Activated CD8-positive, alpha-beta memory T cell treated with anti-CD3 and anti-CD28 coated beads, Interleukin-2, amount 10 ng/mL, durations not matched to agents 7 days and 5 days (primary cell): ENCODE measurements around the gene COPG1. TPM values are rescaled to one million over a fixed set of nuclear protein-coding genes. Genes with fewer than 3 reads are reported as not detected.
A peak's percentile ranks its signal among the peaks of the same experiment; 100 is the strongest.
"Not testable (repeated sequence)": the region's sequence is repeated elsewhere in the genome, so short reads cannot be mapped to it uniquely, and the experiment has no call there.

Experiments
- ATAC-seq: fragments of 150-1000 bp; cut with Tn5 transposase; one replicate; pipeline ENCODE4 v1.10.0; 2021; ENCODE audit warnings: moderate library complexity
- CTCF ChIA-PET: fragments of 350-600 bp; sonication (Branson Sonifier 250); formaldehyde crosslinking; loops from one replicate; lab custom pipeline; 2021; ENCODE audit warnings: antibody characterized with exemption; lab: Charles Lee
- DNase-seq: peaks from one replicate; pipeline ENCODE4 v3.0.0-alpha.2; 2020
- H3K27ac Mint-ChIP-seq: one replicate; pipeline ENCODE4 v1.8.0; 2021; ENCODE audit warnings: mild to moderate bottlenecking, mixed read lengths
- H3K27me3 Mint-ChIP-seq: one replicate; pipeline ENCODE4 v1.8.0; 2021; ENCODE audit warnings: mixed read lengths
- H3K36me3 Mint-ChIP-seq: one replicate; pipeline ENCODE4 v1.8.0; 2021; ENCODE audit warnings: mild to moderate bottlenecking, mixed read lengths
- H3K4me1 Mint-ChIP-seq: one replicate; pipeline ENCODE4 v1.8.0; 2021; ENCODE audit warnings: mixed read lengths
- H3K4me3 Mint-ChIP-seq: one replicate; pipeline ENCODE4 v1.8.0; 2021; ENCODE audit warnings: mild to moderate bottlenecking, moderate library complexity, mixed read lengths
- H3K9me3 Mint-ChIP-seq: one replicate; pipeline ENCODE4 v1.8.0; 2022; ENCODE audit warnings: low read depth, mixed read lengths
- total RNA-seq, 2 experiments: library from RNA; stranded (reverse); gene quantifications; one replicate each; pipeline ENCODE4 v1.2.3, GENCODE V29; 2021

Gene COPG1, protein sequence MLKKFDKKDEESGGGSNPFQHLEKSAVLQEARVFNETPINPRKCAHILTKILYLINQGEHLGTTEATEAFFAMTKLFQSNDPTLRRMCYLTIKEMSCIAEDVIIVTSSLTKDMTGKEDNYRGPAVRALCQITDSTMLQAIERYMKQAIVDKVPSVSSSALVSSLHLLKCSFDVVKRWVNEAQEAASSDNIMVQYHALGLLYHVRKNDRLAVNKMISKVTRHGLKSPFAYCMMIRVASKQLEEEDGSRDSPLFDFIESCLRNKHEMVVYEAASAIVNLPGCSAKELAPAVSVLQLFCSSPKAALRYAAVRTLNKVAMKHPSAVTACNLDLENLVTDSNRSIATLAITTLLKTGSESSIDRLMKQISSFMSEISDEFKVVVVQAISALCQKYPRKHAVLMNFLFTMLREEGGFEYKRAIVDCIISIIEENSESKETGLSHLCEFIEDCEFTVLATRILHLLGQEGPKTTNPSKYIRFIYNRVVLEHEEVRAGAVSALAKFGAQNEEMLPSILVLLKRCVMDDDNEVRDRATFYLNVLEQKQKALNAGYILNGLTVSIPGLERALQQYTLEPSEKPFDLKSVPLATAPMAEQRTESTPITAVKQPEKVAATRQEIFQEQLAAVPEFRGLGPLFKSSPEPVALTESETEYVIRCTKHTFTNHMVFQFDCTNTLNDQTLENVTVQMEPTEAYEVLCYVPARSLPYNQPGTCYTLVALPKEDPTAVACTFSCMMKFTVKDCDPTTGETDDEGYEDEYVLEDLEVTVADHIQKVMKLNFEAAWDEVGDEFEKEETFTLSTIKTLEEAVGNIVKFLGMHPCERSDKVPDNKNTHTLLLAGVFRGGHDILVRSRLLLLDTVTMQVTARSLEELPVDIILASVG
- total RNA-seq = 100 to 1,000 TPM; 130 to 141 TPM

DNA sequence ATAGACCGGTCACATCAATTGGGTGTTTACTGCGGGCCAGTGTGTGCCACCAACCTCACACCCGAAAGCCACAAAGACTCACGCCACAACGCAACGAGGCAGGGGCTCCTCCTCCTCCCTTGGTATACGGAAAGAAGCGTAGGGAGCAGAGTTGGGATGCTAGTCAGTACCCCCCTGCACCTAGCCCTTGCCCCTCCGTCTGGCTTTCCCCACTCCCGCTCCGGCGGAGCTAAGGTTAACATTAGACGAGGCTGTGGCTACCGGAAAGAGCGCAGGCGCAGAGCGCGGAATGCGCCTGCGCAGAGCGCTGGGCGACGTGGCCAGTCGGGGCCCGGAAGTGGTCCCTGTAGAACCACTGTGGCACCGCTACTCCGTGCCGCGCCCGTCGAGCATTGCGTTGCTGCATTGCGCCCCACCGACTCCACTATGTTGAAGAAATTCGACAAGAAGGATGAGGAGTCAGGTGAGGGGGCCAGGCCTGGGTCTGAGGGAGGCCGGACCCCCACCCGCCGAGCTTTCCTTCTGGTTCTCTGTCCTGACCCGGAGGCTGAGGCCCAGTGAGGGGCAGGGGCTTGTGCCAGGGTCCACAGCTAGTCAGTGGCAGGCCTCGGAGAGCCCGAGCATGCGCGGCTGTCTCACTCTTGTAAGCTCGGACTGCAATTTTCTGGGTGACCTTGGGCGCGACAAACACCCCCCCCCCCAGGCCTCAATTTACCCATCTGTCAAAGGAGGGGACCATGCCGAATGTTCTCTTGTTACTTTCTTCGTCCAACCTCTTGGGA is at the start of gene COPG1:
Gene COPG1, plus strand, starts transcription at position 323 of the 782 bp plus-strand sequence. Its CDS starts 104 bp downstream, at position 427.
- peak within 1 kb of the TSS; percentile 94 for H3K4me3 Mint-ChIP-seq
- peak within 1 kb of the TSS; percentile 94 for H3K27ac Mint-ChIP-seq
- no peaks in the 10 kb centered on the region for H3K9me3 Mint-ChIP-seq
- ATAC-seq = peak; percentile 91
- CTCF ChIA-PET = interaction anchor here (0.7 to 8.0 kb wide), 15 partner anchors 11 to 371 kb away, joined by 3 to 95 read pairs (median 7); partner anchors contain the start of gene CNBP
- DNase-seq = peak; percentile 91
- peaks cover 48% of the 10 kb centered on the region for H3K4me1 Mint-ChIP-seq
- no peaks in the 10 kb centered on the region for H3K27me3 Mint-ChIP-seq
- H3K36me3 Mint-ChIP-seq = peaks cover 29% of the 10 kb centered on the region

DNA sequence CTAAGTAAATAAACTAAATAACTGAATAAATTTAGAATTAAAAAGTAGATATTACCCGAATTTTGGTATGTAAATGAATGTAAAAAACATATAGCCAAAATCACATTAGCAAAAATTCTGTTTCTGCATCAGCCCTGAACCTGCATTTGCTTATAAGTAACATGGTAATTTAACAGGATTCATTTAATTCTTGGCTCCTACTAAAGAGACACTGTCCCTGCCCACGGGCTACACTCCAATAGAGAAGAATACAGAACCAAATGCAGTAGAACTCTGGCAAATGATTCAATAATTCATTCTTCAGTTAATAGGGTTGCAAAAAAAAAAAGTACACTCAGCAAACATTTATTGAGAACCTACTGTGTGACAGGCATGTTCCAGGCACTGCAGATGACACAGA is 44.9 kb upstream of the COPG1 start:
- no peak overlapping the region for H3K27ac Mint-ChIP-seq
- DNase-seq (no peak), ATAC-seq (no peak)
- H3K4me3 Mint-ChIP-seq = no peak overlapping the region
- no peaks in the 10 kb centered on the region for H3K27me3 Mint-ChIP-seq
- CTCF ChIA-PET = interaction anchor here (1.0 to 1.8 kb wide), 3 partner anchors 13 to 34 kb away, joined by 3 to 5 read pairs (median 3); no protein-coding TSS in a partner anchor
- no peaks in the 10 kb centered on the region for H3K4me1 Mint-ChIP-seq
- peaks cover 3% of the 10 kb centered on the region for H3K36me3 Mint-ChIP-seq
- H3K9me3 Mint-ChIP-seq = no peaks in the 10 kb centered on the region

DNA sequence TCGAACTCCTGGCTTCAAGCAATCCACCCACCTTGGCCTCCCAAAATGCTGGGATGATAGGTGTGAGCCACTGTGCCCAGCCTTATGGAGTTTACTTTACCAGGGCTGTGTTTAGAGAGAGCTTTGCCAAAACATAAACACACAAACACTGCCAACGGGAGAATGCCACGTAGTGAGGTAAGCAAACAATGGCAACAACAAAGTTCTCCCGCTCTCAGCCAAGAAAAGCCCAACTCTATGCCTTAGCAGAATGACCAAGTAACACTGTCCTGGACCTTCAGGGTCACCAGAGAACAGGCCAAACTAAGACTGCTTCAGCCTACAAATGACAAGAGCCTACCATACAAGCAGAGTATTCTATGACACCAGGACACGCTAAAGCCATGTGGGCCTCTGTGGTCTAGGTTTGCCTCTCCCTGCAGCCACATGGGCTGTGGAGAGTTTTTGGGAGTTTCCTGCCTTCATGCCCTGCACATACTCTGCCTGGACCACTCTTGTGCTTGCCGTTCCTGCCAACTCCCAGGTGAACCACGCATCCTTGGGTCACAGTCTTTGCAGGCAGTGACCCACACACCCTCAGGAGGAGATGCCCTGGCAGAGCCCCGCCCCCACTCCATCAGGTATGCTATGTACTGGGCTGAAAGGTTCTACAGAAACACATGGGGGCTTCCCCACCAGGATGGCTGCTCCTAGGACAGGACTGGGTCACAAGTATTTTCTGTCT is 44.1 kb upstream of the COPG1 start:
- H3K27me3 Mint-ChIP-seq = peaks cover 8% of the 10 kb centered on the region
- CTCF ChIA-PET = interaction anchor here (1.0 to 1.6 kb wide), 2 partner anchors 12 to 34 kb away, joined by 3 read pairs; no protein-coding TSS in a partner anchor
- H3K9me3 Mint-ChIP-seq = no peaks in the 10 kb centered on the region
- no peak for DNase-seq
- H3K27ac Mint-ChIP-seq = no peak overlapping the region
- H3K4me1 Mint-ChIP-seq = no peaks in the 10 kb centered on the region
- H3K36me3 Mint-ChIP-seq = no peaks in the 10 kb centered on the region
- no peak for ATAC-seq
- H3K4me3 Mint-ChIP-seq = no peak overlapping the region

DNA sequence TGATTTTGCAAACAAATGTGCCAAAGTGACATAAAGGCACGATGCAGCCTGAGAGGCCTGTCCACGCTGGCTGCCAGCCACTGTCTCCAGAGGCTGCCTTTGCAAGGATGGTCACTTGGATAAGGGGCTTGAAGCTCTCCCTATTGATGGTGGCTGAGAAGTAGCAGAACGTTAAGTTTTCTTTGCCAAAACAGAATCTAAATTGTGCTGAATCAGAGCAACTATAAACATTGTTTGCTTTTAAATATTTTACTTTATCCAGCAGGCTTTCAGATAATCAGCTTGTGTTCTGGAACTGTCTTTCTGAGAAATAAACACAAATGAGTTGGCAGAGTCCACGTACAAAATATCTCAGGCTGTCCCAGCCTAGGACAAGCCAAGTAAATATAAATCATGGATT is 41.9 kb upstream of the COPG1 start:
- Mint-ChIP-seq H3K4me3 (no peak overlapping the region), H3K27ac (no peak overlapping the region), H3K4me1 (no peaks in the 10 kb centered on the region), H3K9me3 (no peaks in the 10 kb centered on the region), H3K36me3 (no peaks in the 10 kb centered on the region), H3K27me3 (peaks cover 11% of the 10 kb centered on the region)
- DNase-seq (no peak), ATAC-seq (no peak)
- CTCF ChIA-PET = interaction anchor here (1.5 kb wide), 1 partner anchor 38 kb away, joined by 6 read pairs; no protein-coding TSS in a partner anchor

DNA sequence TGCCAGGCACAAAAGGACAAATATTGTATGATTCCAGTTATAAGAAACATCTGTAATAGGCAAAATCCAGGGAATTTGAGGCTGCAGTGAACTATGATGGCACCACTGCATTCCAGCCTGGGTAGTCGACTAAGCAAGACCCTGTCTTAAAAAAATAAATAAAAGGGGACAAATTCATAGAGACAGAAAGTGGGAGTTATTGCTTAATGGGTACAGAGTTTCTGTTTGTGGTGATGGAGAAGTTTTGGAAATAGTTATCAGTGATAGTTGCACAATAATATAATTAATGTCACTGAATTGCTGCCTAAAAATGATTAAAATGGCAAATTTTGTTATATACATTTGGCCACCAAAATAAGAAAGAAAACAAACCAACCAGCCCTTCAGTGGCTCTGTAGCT is 38.1 kb upstream of the COPG1 start:
- CTCF ChIA-PET = interaction anchor here (0.7 to 1.1 kb wide), 3 partner anchors 13 to 245 kb away, joined by 3 to 4 read pairs (median 3); no protein-coding TSS in a partner anchor
- ATAC-seq = no peak
- H3K9me3 Mint-ChIP-seq = no peaks in the 10 kb centered on the region
- no peak overlapping the region for H3K4me3 Mint-ChIP-seq
- H3K27ac Mint-ChIP-seq = no peak overlapping the region
- H3K4me1 Mint-ChIP-seq = no peaks in the 10 kb centered on the region
- H3K36me3 Mint-ChIP-seq = no peaks in the 10 kb centered on the region
- DNase-seq = no peak
- peaks cover 11% of the 10 kb centered on the region for H3K27me3 Mint-ChIP-seq

DNA sequence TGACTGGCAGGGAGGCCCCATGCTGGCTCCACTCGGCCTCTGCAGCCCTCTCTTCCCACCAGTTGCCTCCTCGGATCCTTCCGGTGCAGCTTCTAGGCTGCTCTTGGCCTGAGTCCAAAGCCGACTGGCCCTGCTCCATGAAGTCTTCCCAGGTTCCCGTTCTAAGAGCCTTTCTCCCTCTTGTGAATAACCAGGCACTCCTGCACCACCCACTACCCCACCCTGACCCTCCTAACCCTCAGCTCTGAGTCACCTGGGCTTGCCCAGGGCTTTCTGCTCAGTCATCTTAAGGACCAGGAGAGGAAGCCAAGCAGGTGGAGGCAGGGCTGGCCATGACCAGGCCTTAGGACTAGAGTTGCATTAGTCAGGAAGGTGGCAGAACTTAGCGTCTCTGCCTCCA is 37.6 kb upstream of the COPG1 start:
- H3K9me3 Mint-ChIP-seq = no peaks in the 10 kb centered on the region
- ATAC-seq = no peak
- no peak overlapping the region for H3K4me3 Mint-ChIP-seq
- H3K27me3 Mint-ChIP-seq = peaks cover 11% of the 10 kb centered on the region
- no peaks in the 10 kb centered on the region for H3K36me3 Mint-ChIP-seq
- no peak for DNase-seq
- H3K27ac Mint-ChIP-seq = no peak overlapping the region
- no peaks in the 10 kb centered on the region for H3K4me1 Mint-ChIP-seq
- CTCF ChIA-PET = interaction anchor here (0.7 to 1.1 kb wide), 2 partner anchors 13 to 31 kb away, joined by 3 read pairs; no protein-coding TSS in a partner anchor

DNA sequence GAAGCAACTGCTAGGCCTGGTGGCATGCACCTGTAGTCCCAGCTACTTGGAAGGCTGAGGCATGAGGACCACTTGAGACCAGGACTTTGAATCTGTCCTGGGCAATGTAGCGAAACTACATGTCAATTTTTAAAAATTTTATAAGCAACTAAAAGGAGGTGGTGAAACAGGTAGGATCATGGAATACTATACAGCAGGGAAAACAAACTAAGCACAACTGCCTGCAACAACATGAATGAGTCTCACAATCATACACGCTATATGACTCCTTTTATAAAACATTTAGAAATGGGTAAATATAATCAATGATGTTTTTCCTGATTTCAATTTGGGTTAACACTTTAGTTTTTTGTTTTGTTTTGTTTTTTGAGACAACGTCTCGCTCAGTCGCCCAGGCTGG is 36.2 kb upstream of the COPG1 start:
- CTCF ChIA-PET = interaction anchor here (1.6 to 1.8 kb wide), 2 partner anchors 12 to 161 kb away, joined by 3 to 5 read pairs; no protein-coding TSS in a partner anchor
- H3K36me3 Mint-ChIP-seq = no peaks in the 10 kb centered on the region
- no peak for DNase-seq
- ATAC-seq = no peak
- H3K27me3 Mint-ChIP-seq = peaks cover 11% of the 10 kb centered on the region
- H3K9me3 Mint-ChIP-seq = no peaks in the 10 kb centered on the region
- H3K4me1 Mint-ChIP-seq = no peaks in the 10 kb centered on the region
- H3K4me3 Mint-ChIP-seq = no peak overlapping the region
- H3K27ac Mint-ChIP-seq = no peak overlapping the region

DNA sequence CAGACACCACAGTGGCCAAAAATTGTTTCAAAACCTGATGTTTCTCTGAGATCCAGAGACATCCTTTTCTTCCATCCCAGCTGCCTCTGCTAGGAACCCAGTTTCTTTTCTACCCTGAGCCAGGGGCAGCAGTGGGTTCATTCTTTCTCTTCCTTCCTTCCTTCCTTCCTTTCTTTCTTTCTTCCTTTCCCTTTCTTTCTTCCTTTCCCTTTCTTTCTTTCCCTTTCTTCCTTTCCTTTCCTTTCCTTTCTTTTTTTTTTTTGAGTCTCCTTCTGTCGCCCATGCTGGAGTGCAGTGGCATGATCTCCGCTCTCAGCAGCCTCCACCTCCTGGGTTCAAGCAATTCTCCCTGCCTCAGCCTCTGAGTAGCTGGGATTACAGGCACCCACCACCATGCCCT is 30.7 kb upstream of the COPG1 start:
- ATAC-seq (no peak), DNase-seq (no peak)
- Mint-ChIP-seq H3K27me3 (peaks cover 2% of the 10 kb centered on the region), H3K4me3 (no peak overlapping the region), H3K9me3 (no peaks in the 10 kb centered on the region), H3K27ac (no peak overlapping the region), H3K4me1 (no peaks in the 10 kb centered on the region), H3K36me3 (no peaks in the 10 kb centered on the region)
- CTCF ChIA-PET = no interaction called here

DNA sequence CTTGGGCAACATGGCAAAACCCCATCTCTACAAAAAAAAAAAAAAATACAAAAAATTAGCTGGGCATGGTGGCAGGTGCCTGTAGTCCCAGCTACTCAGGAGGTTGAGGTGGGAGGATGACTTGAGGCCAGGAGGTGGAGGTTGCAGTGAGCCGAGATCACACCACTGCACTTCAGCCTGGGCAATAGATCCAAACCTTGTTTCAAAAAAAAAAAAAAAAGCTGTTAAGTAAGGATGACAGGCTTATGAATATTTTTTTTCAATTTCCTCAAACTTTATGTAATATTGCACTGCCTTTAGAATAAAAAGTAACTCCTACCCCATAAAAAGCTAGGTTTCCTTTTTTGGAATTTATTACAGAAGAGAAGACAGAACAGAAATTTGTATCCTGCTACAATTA is 25.0 kb upstream of the COPG1 start:
- not testable (repeated sequence) for H3K36me3 Mint-ChIP-seq, H3K9me3 Mint-ChIP-seq, ATAC-seq, H3K4me3 Mint-ChIP-seq, H3K27ac Mint-ChIP-seq, DNase-seq, H3K27me3 Mint-ChIP-seq
- CTCF ChIA-PET = interaction anchor here (0.7 to 3.6 kb wide), 11 partner anchors 11 to 544 kb away, joined by 3 to 25 read pairs (median 5); partner anchors contain the start of gene CNBP
- H3K4me1 Mint-ChIP-seq = peaks cover 34% of the 10 kb centered on the region

DNA sequence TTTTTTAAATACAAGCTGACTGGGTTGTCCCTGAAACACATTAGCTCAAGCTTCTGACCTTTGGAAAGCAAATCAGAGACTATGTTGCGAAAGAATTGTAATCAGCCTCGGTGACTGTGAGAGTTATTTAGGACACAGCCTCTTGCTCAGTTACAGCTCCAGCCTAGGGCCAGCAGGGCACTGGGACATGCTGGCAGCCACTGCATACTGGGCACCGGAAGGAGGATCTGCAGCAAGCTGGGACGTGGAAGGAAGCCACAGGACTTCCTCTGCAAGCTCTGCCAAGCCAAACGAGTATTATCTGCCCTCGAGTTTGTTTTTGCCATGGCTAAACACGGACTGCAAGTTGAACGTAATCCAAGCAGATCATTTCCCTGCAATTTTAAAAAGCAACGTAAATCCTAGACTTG is 24.4 kb upstream of the COPG1 start:
- H3K4me1 Mint-ChIP-seq = peaks cover 39% of the 10 kb centered on the region
- peak overlapping the region; percentile 81 for H3K27ac Mint-ChIP-seq
- ATAC-seq (peak; percentile 69), DNase-seq (peak; percentile 60)
- H3K4me3 Mint-ChIP-seq = peak overlapping the region; percentile 46
- CTCF ChIA-PET = interaction anchor here (0.7 to 3.6 kb wide), 11 partner anchors 11 to 544 kb away, joined by 3 to 25 read pairs (median 5); partner anchors contain the start of gene CNBP
- no peaks in the 10 kb centered on the region for H3K9me3 Mint-ChIP-seq
- H3K27me3 Mint-ChIP-seq = no peaks in the 10 kb centered on the region
- no peaks in the 10 kb centered on the region for H3K36me3 Mint-ChIP-seq

DNA sequence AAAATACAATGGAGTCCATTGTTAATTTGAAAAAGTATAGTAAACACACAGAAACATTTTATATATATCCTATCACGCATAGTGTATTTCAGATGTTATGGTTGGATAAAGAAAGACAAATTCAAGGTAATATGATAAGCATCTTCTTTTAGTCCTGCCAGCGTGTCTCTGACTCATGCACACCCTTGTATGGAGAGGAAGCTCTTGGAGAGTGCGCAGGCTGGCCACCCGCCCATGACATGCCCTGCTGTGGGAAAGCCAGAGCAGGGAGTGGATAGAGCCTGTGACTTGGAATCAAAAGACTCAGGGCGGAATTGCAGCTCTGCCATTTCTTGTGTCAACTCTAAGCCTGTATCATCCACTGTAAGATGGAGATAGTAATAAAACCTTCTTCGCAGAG is 23.0 kb upstream of the COPG1 start:
- H3K4me3 Mint-ChIP-seq = no peak overlapping the region
- no peaks in the 10 kb centered on the region for H3K36me3 Mint-ChIP-seq
- no peaks in the 10 kb centered on the region for H3K27me3 Mint-ChIP-seq
- CTCF ChIA-PET = interaction anchor here (1.0 to 3.6 kb wide), 4 partner anchors 13 to 173 kb away, joined by 3 to 25 read pairs (median 4); no protein-coding TSS in a partner anchor
- peak overlapping the region; percentile 75 for H3K27ac Mint-ChIP-seq
- H3K9me3 Mint-ChIP-seq = no peaks in the 10 kb centered on the region
- no peak for ATAC-seq
- DNase-seq = no peak
- H3K4me1 Mint-ChIP-seq = peaks cover 50% of the 10 kb centered on the region
